ENCODE data around the gene PTCD3. TPM values are rescaled to one million over a fixed set of nuclear protein-coding genes. Genes with fewer than 3 reads are reported as not detected.

PTCD3 gene
- total RNA-seq, 1 donor from 2014 or later = 66.1 TPM

DNA sequence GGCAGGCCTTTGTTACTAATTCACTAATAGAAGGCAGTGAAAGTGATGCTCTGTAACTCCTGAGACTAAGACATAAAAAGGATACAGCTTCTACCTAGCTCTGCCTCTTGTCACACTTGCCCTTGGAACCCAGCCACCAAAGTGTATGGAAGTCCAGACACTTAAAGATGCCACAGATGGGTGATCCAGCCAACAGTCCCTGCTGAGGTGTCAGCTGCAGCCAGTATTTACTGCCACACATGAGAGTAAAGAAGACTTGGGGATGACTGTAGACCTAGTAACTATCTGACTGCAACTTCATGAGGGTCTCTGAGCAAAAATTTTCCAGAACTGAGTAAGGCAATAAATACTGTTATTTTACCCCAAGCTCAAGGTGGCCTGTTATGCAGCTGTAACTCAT lies 80.4 kb downstream of the PTCD3 start:
- Histone ChIP-seq H3K4me3 (ENCODE audit: low read depth, low read length) (no peak overlapping the region), H3K27me3 (ENCODE audit: control insufficient read depth, insufficient read depth, low read length) (no peaks in the 10 kb centered on the region), H3K36me3 (ENCODE audit: control insufficient read depth, insufficient read depth, low read length) (no peaks in the 10 kb centered on the region)
- TF ChIP-seq, protein P1, sequence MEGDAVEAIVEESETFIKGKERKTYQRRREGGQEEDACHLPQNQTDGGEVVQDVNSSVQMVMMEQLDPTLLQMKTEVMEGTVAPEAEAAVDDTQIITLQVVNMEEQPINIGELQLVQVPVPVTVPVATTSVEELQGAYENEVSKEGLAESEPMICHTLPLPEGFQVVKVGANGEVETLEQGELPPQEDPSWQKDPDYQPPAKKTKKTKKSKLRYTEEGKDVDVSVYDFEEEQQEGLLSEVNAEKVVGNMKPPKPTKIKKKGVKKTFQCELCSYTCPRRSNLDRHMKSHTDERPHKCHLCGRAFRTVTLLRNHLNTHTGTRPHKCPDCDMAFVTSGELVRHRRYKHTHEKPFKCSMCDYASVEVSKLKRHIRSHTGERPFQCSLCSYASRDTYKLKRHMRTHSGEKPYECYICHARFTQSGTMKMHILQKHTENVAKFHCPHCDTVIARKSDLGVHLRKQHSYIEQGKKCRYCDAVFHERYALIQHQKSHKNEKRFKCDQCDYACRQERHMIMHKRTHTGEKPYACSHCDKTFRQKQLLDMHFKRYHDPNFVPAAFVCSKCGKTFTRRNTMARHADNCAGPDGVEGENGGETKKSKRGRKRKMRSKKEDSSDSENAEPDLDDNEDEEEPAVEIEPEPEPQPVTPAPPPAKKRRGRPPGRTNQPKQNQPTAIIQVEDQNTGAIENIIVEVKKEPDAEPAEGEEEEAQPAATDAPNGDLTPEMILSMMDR (IDR thresholded peaks at IDR 0.05; ENCODE audit: insufficient read depth, low read length, poor library complexity, severe bottlenecking) = no peak
- no peak for DNase-seq (ENCODE audit: low read depth)

GRCh38 chr2:86189782-86190416 lies 83.9 kb downstream of the PTCD3 start:
- Histone ChIP-seq H3K27me3 (ENCODE audit: control insufficient read depth, insufficient read depth, low read length) (no peaks in the 10 kb centered on the region), H3K4me3 (ENCODE audit: low read depth, low read length) (no peak overlapping the region), H3K36me3 (ENCODE audit: control insufficient read depth, insufficient read depth, low read length) (no peaks in the 10 kb centered on the region)
- TF ChIP-seq, protein P1 (IDR thresholded peaks at IDR 0.05; ENCODE audit: insufficient read depth, low read length, poor library complexity, severe bottlenecking) = no peak
- DNase-seq (ENCODE audit: low read depth) = no peak

Other genes starting within 250 kb of the PTCD3 start
- gene ST3GAL5, start 217.2 kb upstream of the PTCD3 start, total RNA-seq = 3.0 and 3.8 TPM in 2 replicates
- gene POLR1A, start 349 bp upstream of the PTCD3 start, total RNA-seq = 33.7 and 36.8 TPM in 2 replicates
- gene IMMT, start 89.2 kb downstream of the PTCD3 start, total RNA-seq = 66.9 and 77.2 TPM in 2 replicates
- gene MRPL35, start 93.2 kb downstream of the PTCD3 start, total RNA-seq = 24.5 and 32.2 TPM in 2 replicates
- 0.48 and 1.3 TPM in 2 replicates for gene REEP1, start 231.4 kb downstream of the PTCD3 start, total RNA-seq